GM12873 (cell line): ENCODE measurements around the gene CDK2AP2.

ENCODE experiments used
- CTCF ChIP-seq: IDR thresholded peaks from 2 replicates; pipeline ENCODE4 v1.5.1; 2012; ENCODE audit warnings: low read depth, mild to moderate bottlenecking, moderate library complexity, low read length, control low read depth; ENCODE audit not compliant: insufficient read depth; ENCODE audit errors: missing control alignments

The CDK2AP2 gene

GRCh38 chr11:67494371-67495233 is 13.4 kb downstream of the CDK2AP2 start:
- TF ChIP-seq CTCF = no peak

GRCh38 chr11:67493548-67494370 is 14.2 kb downstream of the CDK2AP2 start:
- no peak for TF ChIP-seq CTCF

- TF ChIP-seq CTCF = no peak
Observed at GRCh38 chr11:67492801-67493547, 15.0 kb downstream of the CDK2AP2 start.

- TF ChIP-seq CTCF = no peak
Observed at GRCh38 chr11:67492069-67492727, 15.8 kb downstream of the CDK2AP2 start.

GRCh38 chr11:67491276-67492068 is 16.5 kb downstream of the CDK2AP2 start:
- TF ChIP-seq CTCF = no peak

- TF ChIP-seq CTCF = no peak
Observed at GRCh38 chr11:67490727-67491065, 17.3 kb downstream of the CDK2AP2 start.
